Measurements from ENCODE around the gene PLXDC2.
"Not testable (repeated sequence)": the region's sequence is repeated elsewhere in the genome, so short reads cannot be mapped to it uniquely, and the experiment has no call there.

Gene PLXDC2

GRCh38 chr10:19816411-19817230, at the start of gene PLXDC2:
Gene PLXDC2 (plus strand): TSS chr10:19816432.
- no peak for DNase-seq

- no peak for DNase-seq
These were observed 48.4 kb upstream of the PLXDC2 start for GRCh38 chr10:19767876-19768275.

GRCh38 chr10:19769826-19770225, 46.4 kb upstream of the PLXDC2 start:
- not testable (repeated sequence) for DNase-seq

- DNase-seq, result no peak
These were observed 43.3 kb upstream of the PLXDC2 start for GRCh38 chr10:19772972-19773371.

- no peak for DNase-seq
These were observed 40.9 kb upstream of the PLXDC2 start for GRCh38 chr10:19775296-19775695.

GRCh38 chr10:19777806-19778205, 38.4 kb upstream of the PLXDC2 start:
- no peak for DNase-seq

- DNase-seq, result no peak
These were observed 37.2 kb upstream of the PLXDC2 start for GRCh38 chr10:19778996-19779395.

GRCh38 chr10:19782430-19783089, 33.7 kb upstream of the PLXDC2 start:
- DNase-seq, result no peak

- no peak for DNase-seq
These were observed 32.5 kb upstream of the PLXDC2 start for GRCh38 chr10:19783721-19784120.

GRCh38 chr10:19785366-19785765, 30.9 kb upstream of the PLXDC2 start:
- DNase-seq, result no peak

- DNase-seq, result no peak
These were observed 28.1 kb upstream of the PLXDC2 start for GRCh38 chr10:19788075-19788686.

- DNase-seq, result no peak
These were observed 27.3 kb upstream of the PLXDC2 start for GRCh38 chr10:19788902-19789301.

- DNase-seq, result no peak
These were observed 26.6 kb upstream of the PLXDC2 start for GRCh38 chr10:19789607-19790006.

GRCh38 chr10:19791032-19791431, 25.2 kb upstream of the PLXDC2 start:
- no peak for DNase-seq

- DNase-seq, result no peak
These were observed 20.5 kb upstream of the PLXDC2 start for GRCh38 chr10:19795684-19796083.

- no peak for DNase-seq
These were observed 16.1 kb upstream of the PLXDC2 start for GRCh38 chr10:19800161-19800560.

- no peak for DNase-seq
These were observed 14.9 kb upstream of the PLXDC2 start for GRCh38 chr10:19801369-19801768.

GRCh38 chr10:19803676-19804075, 12.6 kb upstream of the PLXDC2 start:
- no peak for DNase-seq

GRCh38 chr10:19809481-19809880, 6.8 kb upstream of the PLXDC2 start:
- DNase-seq, result no peak

GRCh38 chr10:19811540-19811939, 4.7 kb upstream of the PLXDC2 start:
- no peak for DNase-seq

GRCh38 chr10:19812976-19813375, 3.3 kb upstream of the PLXDC2 start:
- DNase-seq, result no peak

- no peak for DNase-seq
These were observed 1.0 kb upstream of the PLXDC2 start for GRCh38 chr10:19815036-19815730.

- no peak for DNase-seq
These were observed 361 bp upstream of the PLXDC2 start for GRCh38 chr10:19815731-19816410.

Data from activated CD8-positive, alpha-beta memory T cell treated with anti-CD3 and anti-CD28 coated beads, Interleukin-2, amount 50 U/mL, for 48 hours (primary cell).